ENCODE results near the gene PITPNM3. TPM values are rescaled to one million over a fixed set of nuclear protein-coding genes. Genes with fewer than 3 reads are reported as not detected.

Gene PITPNM3
- polyA plus RNA-seq, 10 donors: 3.1 to 5.5 (median 4.6) TPM

DNA sequence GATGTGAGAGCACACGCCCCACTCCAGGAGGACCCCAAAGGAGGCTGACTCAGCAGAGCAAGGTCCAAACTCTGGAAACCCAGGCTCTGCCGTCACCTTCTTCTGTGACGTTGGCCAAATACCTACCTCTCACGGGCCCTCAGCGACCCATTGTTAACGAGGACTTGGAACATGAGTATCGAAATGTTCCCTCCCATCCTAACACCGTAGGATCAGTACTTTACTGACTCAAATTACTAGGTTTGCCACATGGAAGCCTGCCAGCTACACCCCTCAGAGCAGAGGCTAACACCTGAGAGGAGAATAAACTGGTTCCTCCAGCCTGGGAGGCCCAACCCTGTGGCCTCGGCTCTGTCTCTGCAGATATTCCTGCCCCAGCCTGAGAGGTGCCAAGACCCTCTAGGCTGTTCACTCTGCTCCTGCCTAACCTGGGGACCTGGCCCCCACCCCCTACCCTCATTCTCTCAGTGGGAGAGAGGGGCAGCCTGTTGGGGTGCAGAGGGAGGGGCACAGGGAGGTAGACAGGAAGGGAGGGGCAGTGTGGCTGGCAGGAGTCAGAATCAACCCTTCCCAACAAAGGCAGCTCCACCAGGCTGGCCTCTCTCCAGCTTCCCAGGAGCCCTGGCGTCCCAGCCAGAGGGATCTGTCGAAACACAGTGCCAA lies 4.4 kb downstream of the PITPNM3 start:
- DNase-seq: no peak

DNA sequence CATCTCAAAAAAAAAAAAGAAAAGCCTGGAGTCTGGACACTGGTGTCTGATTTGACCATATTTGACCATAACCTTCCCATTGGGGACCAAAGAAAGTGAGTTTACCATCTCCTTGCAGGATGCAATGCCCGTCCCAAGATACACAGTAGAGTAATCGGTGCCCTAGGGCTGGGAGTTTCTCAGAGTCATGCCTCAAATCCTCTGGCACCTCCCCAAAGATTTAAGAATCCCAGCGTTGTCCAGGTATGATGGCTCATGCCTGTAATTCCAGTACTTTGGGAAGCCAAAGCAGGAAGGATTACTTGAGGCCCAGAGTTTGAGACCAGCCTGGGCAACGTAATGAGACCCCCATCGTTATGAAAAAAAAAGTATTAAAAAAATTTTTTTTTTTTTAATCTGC lies 5.0 kb downstream of the PITPNM3 start:
- no peak for DNase-seq

GRCh38 chr17:6549384-6550036 lies 6.8 kb downstream of the PITPNM3 start:
- DNase-seq: no peak

DNA sequence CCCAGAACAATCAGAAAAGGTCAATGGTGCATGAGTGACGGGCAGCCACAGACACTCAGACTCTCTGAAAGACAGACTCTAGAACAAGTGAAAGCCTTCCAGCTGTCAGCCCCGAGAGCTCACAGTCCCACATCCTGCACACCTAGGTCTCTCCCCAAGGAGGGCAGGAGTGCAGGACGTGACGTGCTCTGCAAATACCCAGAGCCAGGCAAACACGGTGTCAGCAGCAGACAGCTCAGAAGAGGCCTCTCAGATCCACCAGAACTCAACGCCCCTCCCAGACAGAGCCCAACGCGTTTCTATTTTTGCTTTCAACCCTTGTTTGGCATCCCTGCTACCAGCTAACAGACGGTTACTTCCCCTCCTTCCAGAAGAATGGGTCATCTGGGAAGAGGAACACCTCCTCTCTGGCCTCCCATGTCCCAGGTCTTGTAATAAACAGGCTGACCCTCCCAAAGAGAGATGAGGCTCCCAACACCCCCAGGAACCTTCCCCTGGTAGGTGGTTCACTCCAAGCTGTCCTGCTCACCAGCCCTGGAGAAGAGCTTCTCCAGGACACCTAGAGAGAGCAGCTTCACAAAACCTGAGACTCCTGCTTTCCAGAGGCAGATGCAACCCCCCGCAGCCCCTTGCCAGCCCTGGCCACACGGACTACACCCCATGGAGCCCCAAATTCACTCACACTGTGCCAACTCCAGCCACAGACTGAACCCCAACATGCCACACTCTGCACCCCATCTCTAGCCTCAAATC lies 7.6 kb downstream of the PITPNM3 start:
- no peak for DNase-seq

- no peak for DNase-seq
These were observed 8.3 kb downstream of the PITPNM3 start for GRCh38 chr17:6548034-6548433.

DNA sequence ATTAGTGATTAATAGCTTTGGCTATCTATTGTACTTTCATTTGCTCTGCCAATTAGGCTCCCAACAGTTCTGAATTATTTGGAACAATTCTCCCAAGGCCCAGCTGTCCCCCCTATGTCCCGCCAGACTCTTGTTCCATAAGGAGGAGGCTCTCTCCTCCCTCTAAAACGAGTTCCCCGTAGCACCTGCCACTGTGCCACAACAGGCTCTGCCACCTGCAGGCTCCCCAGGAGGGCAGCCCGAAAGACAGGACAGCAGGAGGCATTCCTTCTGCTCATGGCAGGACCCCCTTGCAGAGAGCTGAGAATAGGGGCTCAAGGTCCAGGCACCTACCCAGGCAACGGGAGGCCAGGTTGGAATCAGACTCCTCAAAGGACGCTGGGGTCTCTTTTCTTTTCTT lies 9.0 kb downstream of the PITPNM3 start:
- no peak for DNase-seq

DNA sequence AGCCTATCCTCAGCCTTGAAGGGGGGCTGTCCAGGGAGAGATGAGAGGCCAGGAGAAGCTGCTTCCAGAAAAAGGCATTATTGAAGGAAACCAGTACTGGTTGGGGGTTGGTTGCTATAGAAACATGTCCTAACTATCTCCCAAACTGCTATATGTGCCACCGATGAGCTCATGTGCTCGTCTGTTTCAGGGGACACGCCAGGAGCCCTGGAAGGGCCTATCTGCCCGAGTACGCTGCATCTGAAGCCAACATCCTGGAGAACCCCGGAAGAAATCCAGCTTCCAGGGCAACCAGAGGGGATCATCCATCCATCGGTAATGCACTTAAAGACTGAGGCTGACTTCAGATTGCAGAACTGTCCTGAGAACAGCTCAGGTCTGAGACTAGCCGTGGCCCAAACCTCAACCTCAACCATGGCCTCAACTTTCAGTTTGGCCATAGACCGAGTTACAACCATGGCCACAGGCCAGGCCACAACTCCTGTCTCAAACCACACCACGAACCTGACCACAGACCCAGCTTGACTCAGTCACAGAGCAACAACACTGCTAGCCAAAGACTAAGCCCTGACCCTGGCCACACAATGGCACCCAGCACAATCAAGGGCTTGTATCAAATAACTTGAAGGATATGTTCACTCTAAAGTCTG lies 10.2 kb downstream of the PITPNM3 start:
- no peak for DNase-seq

GRCh38 chr17:6545291-6545690 lies 11.1 kb downstream of the PITPNM3 start:
- DNase-seq: no peak

DNA sequence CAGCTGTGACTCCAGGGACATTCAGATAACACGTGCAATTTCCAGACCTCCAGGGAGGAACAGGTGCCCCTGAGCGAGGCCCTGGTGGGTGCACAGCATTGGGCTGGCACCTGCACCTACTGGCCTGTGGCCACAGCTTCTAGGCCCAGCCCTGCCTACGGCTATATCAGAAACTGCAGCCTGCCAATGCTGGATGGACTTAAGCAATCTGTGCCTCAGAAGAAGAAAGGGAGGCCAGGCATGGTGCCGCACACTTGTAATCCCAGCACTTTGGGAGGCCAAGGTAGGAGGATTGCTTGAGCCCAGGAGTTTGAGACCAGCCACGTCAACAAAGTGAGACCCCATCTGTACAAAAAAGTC lies 12.4 kb downstream of the PITPNM3 start:
- DNase-seq: no peak

DNA sequence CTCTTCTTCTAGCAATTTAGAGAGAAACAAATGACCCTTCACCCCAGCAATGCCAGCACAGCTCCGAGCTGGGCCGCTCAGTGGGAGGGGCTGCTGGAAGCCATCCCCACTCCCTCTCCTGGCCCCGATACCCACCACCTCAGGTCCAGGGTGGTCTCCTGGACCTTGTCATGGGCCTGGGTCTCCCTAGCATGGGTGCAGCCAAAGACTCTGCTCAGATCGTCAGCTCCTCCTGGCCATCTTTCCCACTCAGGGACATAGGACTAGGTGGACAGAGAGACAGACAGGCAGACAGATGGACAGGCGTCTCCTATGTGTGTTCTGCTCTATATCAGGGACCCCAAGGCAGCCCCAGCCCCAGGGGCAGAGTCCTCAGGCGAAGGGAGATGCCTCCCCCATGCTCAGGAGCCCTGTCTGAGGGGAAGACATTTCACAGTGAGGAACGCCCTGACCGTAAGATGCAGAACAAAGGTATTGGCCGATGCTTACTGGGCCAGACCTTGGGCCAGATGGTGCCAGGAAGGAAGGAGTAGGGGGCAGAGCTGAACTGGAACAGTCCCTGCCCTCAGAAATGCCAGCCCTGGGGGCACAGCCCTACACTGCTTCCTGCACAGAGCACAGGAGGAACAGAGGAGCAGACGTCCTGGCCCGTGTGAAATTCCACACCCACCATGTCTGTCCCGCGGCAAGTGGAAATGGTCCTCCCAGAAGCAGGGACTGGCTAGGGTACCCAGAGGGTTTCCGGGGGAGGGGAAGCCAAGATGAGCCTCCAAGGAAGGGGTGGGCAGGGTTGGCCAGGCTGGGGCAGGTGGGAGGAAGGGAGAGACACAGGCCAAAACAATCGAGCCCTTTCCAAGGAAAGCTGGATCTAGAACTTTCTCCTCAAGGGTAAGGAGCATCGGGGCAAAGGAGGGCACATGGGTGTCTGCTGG lies 13.0 kb downstream of the PITPNM3 start:
- no peak for DNase-seq

DNA sequence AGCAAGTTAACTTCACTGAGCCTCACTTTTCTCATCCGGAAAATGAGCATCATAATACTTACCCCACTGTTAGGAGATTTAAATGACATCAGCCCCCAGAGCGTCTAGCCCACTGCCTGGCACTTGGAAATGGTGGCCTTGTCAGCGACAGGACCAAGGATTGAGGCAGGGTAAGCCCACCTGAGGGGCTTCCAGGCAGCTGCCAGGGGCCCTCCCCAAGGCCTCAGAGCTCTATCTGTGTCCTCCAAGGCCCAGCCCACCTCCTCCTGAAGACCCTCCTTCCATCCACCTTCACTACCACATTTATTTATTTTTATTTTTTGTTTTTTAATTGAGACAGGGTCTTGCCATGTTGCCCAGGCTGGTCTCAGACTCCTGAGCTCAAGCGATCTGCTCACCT lies 13.8 kb downstream of the PITPNM3 start:
- no peak for DNase-seq

- DNase-seq: no peak
These were observed 14.5 kb downstream of the PITPNM3 start for GRCh38 chr17:6541886-6542285.

DNA sequence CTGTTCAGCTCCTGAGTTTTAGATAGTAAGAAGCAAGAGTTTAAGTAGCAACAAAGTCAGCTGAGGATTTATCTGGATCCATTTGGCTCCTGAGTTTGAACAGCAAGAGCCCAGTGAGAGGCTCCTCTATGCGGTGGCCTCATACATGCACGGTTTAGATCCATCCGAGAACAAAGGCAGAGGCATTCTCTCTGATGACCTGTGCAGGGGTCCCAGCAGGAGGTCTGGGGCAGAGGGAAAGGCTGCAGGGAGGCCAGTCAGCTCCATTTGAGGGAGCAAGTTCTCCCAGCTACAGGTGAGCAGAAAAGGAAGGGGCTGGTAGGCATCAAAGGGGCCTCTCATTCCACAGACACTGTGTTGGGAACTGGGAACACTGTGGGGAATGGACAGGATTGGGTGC lies 16.5 kb downstream of the PITPNM3 start:
- DNase-seq: no peak

DNA sequence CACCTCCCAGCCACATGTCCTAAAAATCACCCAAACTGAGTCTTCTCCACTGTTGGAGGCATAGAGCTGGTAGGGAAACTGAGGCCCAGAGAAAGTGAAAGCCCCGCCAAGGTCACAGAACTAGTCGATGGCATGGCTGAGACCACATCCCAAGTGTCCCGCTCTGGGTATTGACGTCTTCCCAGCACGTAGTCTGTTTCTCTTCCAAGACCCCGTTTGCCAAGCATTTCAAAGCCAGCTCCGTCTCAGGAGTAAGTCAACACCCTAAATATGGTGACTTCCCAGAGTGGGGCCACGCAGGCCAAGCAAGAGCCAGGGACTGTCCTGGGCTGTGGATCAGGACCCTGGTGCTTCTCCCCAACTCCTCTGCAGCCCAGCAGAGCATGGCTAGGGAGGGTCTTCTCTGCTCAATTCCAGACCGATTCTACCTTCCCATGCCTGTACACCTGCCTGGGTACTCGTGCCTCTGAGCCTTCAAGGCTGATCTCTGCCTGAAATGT lies 19.7 kb downstream of the PITPNM3 start:
- DNase-seq: no peak

GRCh38 chr17:6536053-6536452 lies 20.3 kb downstream of the PITPNM3 start:
- no peak for DNase-seq

- DNase-seq: no peak
These were observed 21.4 kb downstream of the PITPNM3 start for GRCh38 chr17:6534846-6535514.

DNA sequence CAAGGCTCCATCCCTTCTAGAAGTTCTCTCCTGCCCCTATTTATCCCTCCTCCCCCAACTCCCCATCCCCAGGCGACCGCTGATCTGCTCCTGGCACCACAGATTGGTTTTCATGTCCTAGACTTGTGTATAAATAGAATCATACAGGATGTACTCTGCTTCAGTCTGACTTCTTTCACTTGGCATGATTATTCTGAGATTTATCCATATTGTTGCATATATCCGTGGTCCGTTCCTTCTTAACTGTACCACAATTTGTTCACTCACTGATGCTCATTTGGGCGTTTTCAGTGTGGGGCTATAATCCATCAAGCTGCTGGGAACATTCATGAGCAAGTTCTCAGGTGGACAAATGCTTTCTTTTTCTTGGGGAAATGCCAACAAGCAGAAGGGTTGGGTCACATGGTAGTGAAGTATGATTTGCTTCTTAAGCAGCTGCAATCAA lies 23.9 kb downstream of the PITPNM3 start:
- no peak for DNase-seq

- DNase-seq: no peak
These were observed 24.8 kb downstream of the PITPNM3 start for GRCh38 chr17:6531575-6531974.

DNA sequence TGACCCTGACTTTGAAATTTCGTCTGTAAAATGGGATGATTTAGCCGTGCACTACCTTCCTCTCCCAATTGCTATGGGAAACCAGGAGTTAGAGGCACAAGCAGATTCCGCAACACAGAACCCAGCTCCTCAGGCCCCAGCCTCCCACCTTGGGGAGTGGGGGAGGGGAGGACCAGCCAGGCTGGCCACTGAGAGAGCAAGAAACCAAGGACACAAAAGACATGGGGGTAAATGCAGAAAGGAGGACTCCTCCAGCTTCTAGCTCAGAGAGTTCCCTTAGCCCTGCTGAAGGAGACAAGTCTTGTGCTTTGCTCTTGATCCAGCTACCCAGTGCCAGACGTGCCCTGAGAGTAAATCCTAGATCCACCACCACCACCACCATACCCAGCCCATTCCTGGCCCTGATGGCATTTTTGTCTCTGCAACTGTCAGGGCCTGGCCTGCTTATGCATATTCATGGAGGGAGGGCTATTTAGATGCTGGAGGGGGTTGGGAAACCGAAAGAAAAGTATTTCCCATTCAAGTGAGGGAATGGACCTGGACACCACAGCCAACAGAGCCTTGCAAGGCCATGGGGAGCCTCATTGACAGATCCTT lies 25.9 kb downstream of the PITPNM3 start:
- DNase-seq: no peak

DNA sequence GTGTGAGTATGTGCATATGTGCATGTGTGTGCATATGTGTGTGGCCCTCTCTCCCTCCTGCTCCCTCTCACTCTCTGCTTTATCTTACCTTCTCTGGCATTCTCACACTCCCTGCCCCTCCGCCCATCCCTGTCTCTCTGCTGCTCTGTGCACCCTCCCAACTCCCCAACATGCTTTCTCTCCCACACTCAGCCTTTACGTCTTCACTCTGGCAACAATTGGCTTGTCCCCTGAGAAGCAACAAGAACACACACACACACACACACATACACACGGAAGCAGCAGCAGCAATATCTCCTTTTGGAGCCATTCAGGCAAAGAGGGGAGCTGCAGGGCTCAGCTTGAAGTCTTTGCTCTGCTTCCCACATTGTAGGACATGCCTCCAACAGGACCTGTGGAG lies 27.8 kb downstream of the PITPNM3 start:
- no peak for DNase-seq

All from muscle of back (tissue), 11 donors.